Activated CD4-positive, alpha-beta T cell treated with anti-CD3 and anti-CD28 coated beads, Interleukin-2, amount 10 ng/mL, durations not matched to agents 7 days and 5 days (primary cell): ENCODE measurements around the gene GNLY. TPM values are rescaled to one million over a fixed set of nuclear protein-coding genes. Genes with fewer than 3 reads are reported as not detected.
"Not testable (repeated sequence)": the region's sequence is repeated elsewhere in the genome, so short reads cannot be mapped to it uniquely, and the experiment has no call there.

Experiments
- CTCF ChIA-PET: fragments of 350-600 bp; sonication (Branson Sonifier 250); formaldehyde crosslinking; loops from one replicate; lab custom pipeline; 2021; ENCODE audit warnings: antibody characterized with exemption; lab: Charles Lee
- POLR2A ChIA-PET: fragments of 350-600 bp; sonication (Branson Sonifier 250); formaldehyde crosslinking; loops from one replicate; lab custom pipeline; 2021; ENCODE audit warnings: antibody characterized with exemption; lab: Charles Lee
- DNase-seq: peaks from one replicate; pipeline ENCODE4 v3.0.0-alpha.2; 2020
- H3K27ac Mint-ChIP-seq: one replicate; pipeline ENCODE4 v1.8.0; 2021; ENCODE audit warnings: mild to moderate bottlenecking, moderate library complexity, mixed read lengths
- H3K27me3 Mint-ChIP-seq: one replicate; pipeline ENCODE4 v1.8.0; 2021; ENCODE audit warnings: mixed read lengths
- H3K36me3 Mint-ChIP-seq: one replicate; pipeline ENCODE4 v1.8.0; 2021; ENCODE audit warnings: low read depth, mixed read lengths
- H3K4me1 Mint-ChIP-seq: one replicate; pipeline ENCODE4 v1.8.0; 2021; ENCODE audit warnings: mixed read lengths
- H3K4me3 Mint-ChIP-seq: one replicate; pipeline ENCODE4 v1.8.0; 2021; ENCODE audit warnings: mild to moderate bottlenecking, moderate library complexity, mixed read lengths
- H3K9me3 Mint-ChIP-seq: one replicate; pipeline ENCODE4 v1.8.0; 2021; ENCODE audit warnings: mixed read lengths
- total RNA-seq, 2 experiments: library from RNA; stranded (reverse); gene quantifications; one replicate each; pipeline ENCODE4 v1.2.3, GENCODE V29; 2021

Gene GNLY
- total RNA-seq, 2 experiments from 2014 or later, result 72.9 to 75.5 TPM

DNA sequence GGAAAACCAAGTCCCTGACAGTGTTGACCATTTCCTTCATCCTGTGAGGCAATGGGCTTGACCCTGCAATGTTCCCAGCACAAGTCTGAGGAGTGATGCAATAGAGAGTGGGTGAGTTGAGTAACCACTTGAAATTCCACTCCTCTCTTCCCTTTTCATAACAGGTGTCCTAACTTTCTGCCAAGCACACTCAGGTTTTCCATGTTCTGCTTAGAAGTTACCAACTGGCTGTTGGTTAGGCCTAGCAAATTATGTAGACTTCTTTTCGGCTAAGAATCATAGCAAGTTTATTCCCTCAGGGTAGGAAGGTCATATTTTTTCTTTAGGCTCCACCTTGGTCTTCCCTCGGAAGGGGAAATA is 11.5 kb downstream of the GNLY start:
- POLR2A ChIA-PET, result no interaction called here
- Mint-ChIP-seq H3K27me3 (peaks cover 27% of the 10 kb centered on the region), H3K9me3 (no peaks in the 10 kb centered on the region), H3K27ac (peak overlapping the region; percentile 71), H3K4me3 (no peak overlapping the region), H3K36me3 (peaks cover 2% of the 10 kb centered on the region), H3K4me1 (peaks cover 58% of the 10 kb centered on the region)
- DNase-seq, result no peak
- CTCF ChIA-PET, result interaction anchor here (0.6 to 6.0 kb wide), 14 partner anchors 8 to 131 kb away, joined by 3 to 39 read pairs (median 4); partner anchors contain the start of gene C2orf68

DNA sequence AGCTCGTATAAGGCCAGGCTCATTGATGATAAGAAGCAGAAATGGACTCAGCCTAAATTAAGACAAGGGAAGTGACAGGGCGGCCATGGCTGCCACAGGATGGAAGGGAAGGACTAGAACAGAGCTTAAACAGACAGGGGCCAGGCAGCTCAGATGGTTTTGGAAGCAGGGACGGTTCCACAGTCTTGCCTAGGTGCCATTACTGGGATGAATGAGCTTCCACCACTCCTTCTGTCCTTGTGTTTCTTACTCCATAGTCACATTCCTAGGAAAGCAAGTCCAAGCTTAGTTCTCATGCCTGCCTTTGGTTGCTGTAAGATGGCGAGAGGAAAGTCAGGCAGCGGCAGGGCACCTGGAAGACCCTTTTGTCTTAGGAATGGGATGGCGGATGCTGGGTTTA is 11.9 kb downstream of the GNLY start:
- H3K27me3 Mint-ChIP-seq, result peaks cover 27% of the 10 kb centered on the region
- ChIA-PET CTCF (interaction anchor here (0.6 to 6.0 kb wide), 14 partner anchors 8 to 131 kb away, joined by 3 to 39 read pairs (median 4); partner anchors contain the start of gene C2orf68), POLR2A (no interaction called here)
- H3K9me3 Mint-ChIP-seq, result no peaks in the 10 kb centered on the region
- H3K36me3 Mint-ChIP-seq, result peaks cover 2% of the 10 kb centered on the region
- H3K27ac Mint-ChIP-seq, result peak overlapping the region; percentile 71
- peaks cover 58% of the 10 kb centered on the region for H3K4me1 Mint-ChIP-seq
- H3K4me3 Mint-ChIP-seq, result no peak overlapping the region
- no peak for DNase-seq

DNA sequence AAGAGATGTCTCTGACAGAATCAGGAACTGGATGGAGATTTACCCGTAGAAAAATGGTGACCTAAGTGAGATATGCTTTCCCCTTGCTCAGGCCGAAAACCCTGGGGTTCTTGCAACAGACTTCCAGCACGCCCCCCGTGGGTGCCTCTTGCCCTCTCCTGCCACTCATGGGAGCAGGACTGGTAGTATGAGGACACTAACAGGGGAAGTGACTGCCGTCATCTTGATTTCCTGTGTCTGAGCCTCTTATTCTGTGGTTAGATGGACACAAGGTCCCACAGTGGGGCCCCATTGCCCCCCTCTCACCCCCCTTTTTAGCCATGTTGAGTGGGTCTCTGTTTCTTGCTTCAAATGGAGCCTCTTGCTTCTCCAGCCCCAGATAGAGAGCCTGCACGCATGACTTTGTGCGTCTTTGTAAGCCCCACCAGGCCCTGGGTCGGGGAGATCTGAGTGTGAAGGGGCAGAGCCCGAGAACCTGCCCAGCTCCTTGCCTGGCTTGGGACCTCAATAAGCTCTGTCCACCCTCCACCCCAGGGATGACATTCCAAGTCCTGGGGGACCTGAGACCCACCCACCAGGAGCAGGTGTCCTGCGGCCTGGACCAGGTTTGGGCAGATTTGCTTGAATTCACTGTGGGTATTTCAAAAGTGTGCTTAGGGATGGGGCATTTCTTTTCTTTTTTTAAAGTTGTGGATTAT is 12.6 kb downstream of the GNLY start:
- peaks cover 56% of the 10 kb centered on the region for H3K4me1 Mint-ChIP-seq
- CTCF ChIA-PET, result interaction anchor here (1.1 to 6.0 kb wide), 17 partner anchors 9 to 221 kb away, joined by 3 to 39 read pairs (median 4); partner anchors contain the start of genes C2orf68 and GNLY
- peak overlapping the region; percentile 73 for H3K27ac Mint-ChIP-seq
- peaks cover 2% of the 10 kb centered on the region for H3K36me3 Mint-ChIP-seq
- H3K4me3 Mint-ChIP-seq, result no peak overlapping the region
- POLR2A ChIA-PET, result no interaction called here
- H3K9me3 Mint-ChIP-seq, result no peaks in the 10 kb centered on the region
- peaks cover 25% of the 10 kb centered on the region for H3K27me3 Mint-ChIP-seq
- DNase-seq, result no peak

DNA sequence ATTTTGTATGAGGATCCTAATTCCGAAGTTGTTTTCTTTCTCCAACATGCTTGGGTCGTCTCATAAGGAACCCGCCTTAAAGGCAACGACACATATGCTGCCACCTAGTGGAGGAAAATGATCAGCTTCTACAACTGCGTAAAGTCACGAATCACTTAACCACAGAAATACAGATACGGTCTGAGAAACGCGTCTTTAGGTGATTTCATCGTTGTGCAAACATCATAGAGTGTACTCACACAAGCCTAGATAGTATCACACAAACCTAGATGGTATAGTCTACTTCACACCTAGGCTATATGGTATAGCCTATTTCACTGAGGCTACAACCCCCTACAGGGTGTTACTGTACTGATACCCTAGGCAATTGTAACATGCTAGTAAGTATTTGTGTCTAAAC is 13.1 kb downstream of the GNLY start:
- H3K9me3 Mint-ChIP-seq, result no peaks in the 10 kb centered on the region
- POLR2A ChIA-PET, result no interaction called here
- H3K27ac Mint-ChIP-seq, result peak overlapping the region; percentile 73
- peaks cover 51% of the 10 kb centered on the region for H3K4me1 Mint-ChIP-seq
- no peak overlapping the region for H3K4me3 Mint-ChIP-seq
- peaks cover 21% of the 10 kb centered on the region for H3K27me3 Mint-ChIP-seq
- peaks cover 2% of the 10 kb centered on the region for H3K36me3 Mint-ChIP-seq
- CTCF ChIA-PET, result interaction anchor here (0.5 to 6.0 kb wide), 14 partner anchors 9 to 220 kb away, joined by 3 to 39 read pairs (median 4); partner anchors contain the start of gene GNLY
- peak; percentile 87 for DNase-seq

DNA sequence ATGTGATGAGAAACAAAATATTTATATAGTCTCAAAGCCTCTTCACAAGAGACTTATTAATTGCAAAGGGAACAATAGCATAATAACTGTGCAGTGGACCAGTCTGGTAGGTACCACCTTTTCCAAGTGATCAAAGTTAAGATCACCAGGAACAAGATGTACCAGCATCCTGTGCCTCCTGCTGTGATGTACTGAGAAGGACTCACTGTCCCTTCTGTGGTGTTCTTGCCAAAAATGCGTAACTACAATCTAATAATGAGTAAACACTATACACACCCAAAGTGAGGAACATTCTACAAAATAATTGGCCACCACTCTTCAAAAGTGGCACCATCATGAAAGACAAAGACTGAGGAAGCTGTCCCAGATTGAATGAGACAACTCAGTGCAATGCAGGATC is 14.5 kb downstream of the GNLY start:
- Mint-ChIP-seq H3K4me3 (no peak overlapping the region), H3K27ac (no peak overlapping the region), H3K27me3 (peaks cover 16% of the 10 kb centered on the region), H3K9me3 (no peaks in the 10 kb centered on the region), H3K36me3 (peaks cover 2% of the 10 kb centered on the region), H3K4me1 (peaks cover 39% of the 10 kb centered on the region)
- DNase-seq, result no peak
- CTCF ChIA-PET, result interaction anchor here (0.6 to 4.2 kb wide), 7 partner anchors 10 to 71 kb away, joined by 3 to 30 read pairs (median 7); partner anchors contain the start of gene GNLY
- POLR2A ChIA-PET, result no interaction called here

DNA sequence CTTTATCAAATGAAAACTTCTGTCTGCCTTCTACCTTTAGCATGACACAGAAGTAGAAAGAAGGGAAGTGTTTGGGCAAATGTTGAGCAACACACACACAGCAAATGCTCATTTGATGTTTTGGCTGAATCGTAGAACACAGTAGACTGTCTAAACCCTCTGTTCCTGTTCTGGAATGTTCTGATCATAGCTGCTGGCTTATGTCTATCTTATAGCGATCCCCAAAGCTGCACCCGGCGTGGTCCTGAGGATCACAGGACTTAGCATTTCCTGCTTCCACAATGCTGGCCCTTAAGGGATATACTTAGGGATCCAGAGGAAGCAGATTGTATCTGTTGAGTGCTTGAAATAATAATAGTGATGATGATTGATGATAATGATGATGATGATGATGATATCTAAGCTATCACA is 15.2 kb downstream of the GNLY start:
- Mint-ChIP-seq H3K4me3 (no peak overlapping the region), H3K27ac (no peak overlapping the region), H3K9me3 (no peaks in the 10 kb centered on the region), H3K4me1 (peaks cover 44% of the 10 kb centered on the region), H3K27me3 (peaks cover 13% of the 10 kb centered on the region), H3K36me3 (no peaks in the 10 kb centered on the region)
- ChIA-PET CTCF (interaction anchor here (0.6 to 4.2 kb wide), 6 partner anchors 9 to 72 kb away, joined by 3 to 16 read pairs (median 6); partner anchors contain the start of gene GNLY), POLR2A (no interaction called here)
- DNase-seq, result no peak

DNA sequence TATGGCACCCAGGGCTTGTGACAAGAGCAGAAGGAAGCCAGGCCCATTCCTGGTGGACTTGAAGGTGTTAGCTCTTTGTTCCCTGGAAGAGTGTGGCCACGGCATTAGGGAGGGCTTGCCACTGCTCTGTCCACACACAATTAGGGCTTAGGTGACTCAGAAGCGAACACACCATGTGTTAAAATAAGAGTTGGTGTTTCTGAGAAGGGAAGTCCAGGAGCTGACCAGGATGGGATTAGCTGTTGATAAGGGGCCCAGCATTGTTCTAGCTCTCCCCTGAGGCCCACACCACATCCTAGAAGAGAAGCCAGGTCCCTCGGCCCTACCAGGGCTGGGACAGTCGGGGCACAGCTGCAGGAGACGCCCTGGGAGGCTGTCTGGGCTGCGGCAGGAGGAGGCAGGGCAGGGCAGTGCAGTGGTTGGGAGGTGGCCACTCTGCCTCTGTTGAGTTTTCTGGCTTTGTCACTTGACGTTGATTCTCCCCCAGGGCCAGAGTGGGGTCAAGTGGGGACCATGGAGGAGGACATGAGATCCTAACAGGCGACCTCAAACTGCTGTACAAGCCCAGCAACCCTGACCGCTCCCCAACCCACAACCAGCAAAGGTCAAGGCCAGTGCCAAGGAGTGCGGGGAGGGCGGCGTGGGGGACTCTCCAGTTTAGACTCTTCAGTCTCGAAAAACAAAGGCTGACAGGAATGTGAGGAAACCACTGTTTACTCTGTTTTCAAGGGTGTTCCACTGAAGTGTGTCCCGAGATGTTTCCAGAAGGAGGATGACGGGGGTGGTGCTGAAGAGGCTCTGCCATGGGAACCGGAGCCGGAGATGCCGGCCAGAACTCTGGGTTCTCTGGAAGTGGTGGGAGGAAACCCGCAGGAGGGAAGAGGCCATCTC is 16.8 kb downstream of the GNLY start:
- H3K9me3 Mint-ChIP-seq, result no peaks in the 10 kb centered on the region
- ChIA-PET CTCF (interaction anchor here (0.6 to 4.2 kb wide), 9 partner anchors 7 to 227 kb away, joined by 3 to 16 read pairs (median 4); no protein-coding TSS in a partner anchor), POLR2A (no interaction called here)
- no peak overlapping the region for H3K4me3 Mint-ChIP-seq
- H3K36me3 Mint-ChIP-seq, result no peaks in the 10 kb centered on the region
- H3K27ac Mint-ChIP-seq, result peak overlapping the region; percentile 11
- no peak for DNase-seq
- peaks cover 44% of the 10 kb centered on the region for H3K4me1 Mint-ChIP-seq
- peaks cover 10% of the 10 kb centered on the region for H3K27me3 Mint-ChIP-seq

DNA sequence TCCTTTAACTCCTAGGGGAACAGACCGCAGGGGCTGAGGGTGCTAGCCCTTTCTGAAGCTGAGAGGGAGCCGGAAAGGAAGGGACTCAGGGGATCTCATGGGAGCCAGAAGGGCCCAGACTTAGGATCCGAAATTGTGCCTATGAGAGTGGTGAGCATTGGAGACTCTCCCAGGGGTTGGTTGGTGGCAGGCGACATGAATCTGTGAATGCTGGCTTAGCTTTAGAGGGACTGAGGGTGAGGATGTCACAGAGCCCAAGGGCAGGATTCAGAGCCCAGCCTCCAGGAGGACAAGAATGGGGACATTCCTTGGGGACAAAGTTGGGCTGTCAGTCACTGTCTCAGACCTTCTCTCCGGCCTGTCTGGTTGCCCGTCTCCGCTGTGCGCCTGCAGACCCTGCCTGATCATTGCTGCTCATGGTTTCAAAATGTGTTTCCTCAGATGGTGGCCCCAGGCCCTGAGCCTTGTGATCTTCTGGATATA is 17.5 kb downstream of the GNLY start:
- H3K4me1 Mint-ChIP-seq, result peaks cover 42% of the 10 kb centered on the region
- H3K4me3 Mint-ChIP-seq, result no peak overlapping the region
- ChIA-PET POLR2A (no interaction called here), CTCF (interaction anchor here (0.6 to 2.7 kb wide), 5 partner anchors 14 to 367 kb away, joined by 3 to 9 read pairs (median 3); no protein-coding TSS in a partner anchor)
- DNase-seq, result no peak
- H3K27me3 Mint-ChIP-seq, result peaks cover 10% of the 10 kb centered on the region
- H3K9me3 Mint-ChIP-seq, result no peaks in the 10 kb centered on the region
- no peak overlapping the region for H3K27ac Mint-ChIP-seq
- H3K36me3 Mint-ChIP-seq, result no peaks in the 10 kb centered on the region

DNA sequence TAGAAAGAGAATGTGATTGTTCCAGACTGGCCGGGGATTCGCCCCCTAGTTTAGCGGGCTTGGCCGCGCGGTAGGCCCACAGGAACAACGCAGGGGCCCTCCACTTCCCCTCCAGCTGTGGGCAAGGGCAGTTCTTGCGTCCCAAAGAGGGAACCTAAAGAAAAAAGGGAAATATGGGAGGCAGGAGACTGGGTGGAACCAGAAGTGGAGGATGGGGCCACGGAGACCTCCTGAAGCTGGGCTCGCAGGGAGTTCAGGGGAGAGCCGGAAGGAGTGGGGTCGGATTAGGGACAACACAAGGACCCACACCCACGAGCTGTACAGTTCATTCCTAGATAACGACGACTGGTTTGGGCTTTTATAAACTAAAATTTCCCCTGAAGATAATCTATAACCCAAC is 18.2 kb downstream of the GNLY start:
- Mint-ChIP-seq H3K4me1 (peaks cover 35% of the 10 kb centered on the region), H3K9me3 (no peaks in the 10 kb centered on the region), H3K36me3 (no peaks in the 10 kb centered on the region), H3K4me3 (no peak overlapping the region), H3K27me3 (peaks cover 10% of the 10 kb centered on the region), H3K27ac (no peak overlapping the region)
- ChIA-PET POLR2A (no interaction called here), CTCF (interaction anchor here (0.9 to 2.7 kb wide), 5 partner anchors 15 to 367 kb away, joined by 3 to 9 read pairs (median 4); no protein-coding TSS in a partner anchor)
- DNase-seq, result no peak

DNA sequence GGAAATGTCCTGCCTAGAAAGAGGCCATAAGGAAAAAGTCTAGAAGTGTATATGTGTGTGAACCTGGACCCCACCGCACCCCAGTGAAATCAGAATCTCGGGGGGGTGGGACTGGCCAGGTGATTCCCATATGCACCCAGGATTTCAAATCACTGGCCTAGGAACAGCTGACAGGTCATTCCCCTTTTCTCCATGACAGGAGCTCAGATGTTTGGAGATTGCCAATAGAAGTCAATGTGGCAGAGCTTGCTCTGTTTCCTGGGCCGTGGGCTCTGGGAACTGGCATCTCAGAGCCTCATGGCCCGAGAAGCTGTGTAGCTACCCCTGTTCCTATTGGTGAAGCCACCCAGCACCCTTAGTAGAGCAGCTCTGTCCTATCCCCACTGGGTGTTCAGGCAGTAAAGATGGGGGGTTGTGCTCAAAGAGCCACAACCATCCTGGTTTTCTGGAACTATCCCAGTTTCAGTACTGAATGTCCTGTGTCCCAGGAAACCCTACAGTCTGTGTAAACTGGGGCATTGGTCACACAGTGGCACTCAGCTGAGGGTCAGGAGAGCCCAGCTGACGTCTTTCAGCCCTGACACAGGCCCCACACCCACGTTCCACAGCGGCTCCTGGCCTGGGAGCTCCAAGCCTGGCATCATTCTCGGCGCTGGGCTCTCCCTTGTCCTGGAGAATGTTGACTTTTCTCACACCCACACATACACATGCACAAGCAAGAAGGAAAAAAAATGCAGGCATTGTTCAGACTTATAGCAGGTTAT is 18.9 kb downstream of the GNLY start:
- Mint-ChIP-seq H3K27me3 (peaks cover 11% of the 10 kb centered on the region), H3K9me3 (no peaks in the 10 kb centered on the region), H3K27ac (no peak overlapping the region), H3K4me3 (no peak overlapping the region), H3K4me1 (peaks cover 34% of the 10 kb centered on the region), H3K36me3 (no peaks in the 10 kb centered on the region)
- ChIA-PET POLR2A (no interaction called here), CTCF (interaction anchor here (0.9 to 2.7 kb wide), 7 partner anchors 10 to 366 kb away, joined by 3 to 9 read pairs (median 4); no protein-coding TSS in a partner anchor)
- DNase-seq, result no peak

DNA sequence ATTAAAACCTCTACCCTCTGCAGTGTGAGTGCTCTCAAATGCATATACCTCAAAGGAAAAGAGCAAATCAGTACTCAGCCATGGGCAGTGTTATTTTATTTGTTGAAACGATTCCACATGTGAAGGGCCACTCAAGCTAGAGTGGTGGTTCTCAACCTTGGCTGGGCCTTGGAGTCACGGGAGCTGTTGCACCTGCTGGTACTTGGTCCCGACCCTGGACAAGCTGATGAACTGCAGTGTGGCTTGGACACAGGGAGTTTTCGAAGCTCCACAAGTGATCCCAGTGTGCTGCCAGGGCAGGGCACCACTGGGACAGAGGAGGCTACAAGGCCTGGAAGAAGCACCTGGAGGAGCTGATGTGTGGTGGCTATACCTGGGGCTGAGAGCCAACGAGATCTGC is 19.7 kb downstream of the GNLY start:
- Mint-ChIP-seq H3K9me3 (no peaks in the 10 kb centered on the region), H3K4me1 (peaks cover 34% of the 10 kb centered on the region), H3K27ac (no peak overlapping the region), H3K27me3 (peaks cover 8% of the 10 kb centered on the region), H3K36me3 (no peaks in the 10 kb centered on the region), H3K4me3 (no peak overlapping the region)
- ChIA-PET CTCF (interaction anchor here (0.7 to 1.8 kb wide), 4 partner anchors 9 to 18 kb away, joined by 3 to 5 read pairs (median 4); no protein-coding TSS in a partner anchor), POLR2A (no interaction called here)
- no peak for DNase-seq

DNA sequence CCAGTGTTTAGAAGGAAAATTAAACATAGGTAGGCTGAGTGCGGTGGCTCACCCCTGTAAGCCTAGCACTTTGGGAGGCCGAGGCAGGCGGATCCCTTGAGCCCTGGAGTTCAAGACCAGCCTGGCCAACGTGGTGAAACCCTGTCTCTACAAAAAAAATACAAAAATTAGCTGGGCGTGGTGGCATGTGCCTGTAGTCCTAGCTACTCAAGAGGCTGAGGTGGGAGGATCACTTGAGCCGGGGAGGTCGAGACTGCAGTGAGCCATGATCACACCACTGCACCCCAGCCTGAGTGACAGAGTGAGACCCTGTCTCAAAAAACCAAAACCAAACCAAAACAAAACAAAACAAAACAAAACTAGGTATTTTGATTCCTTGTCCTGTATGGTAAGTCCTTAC is 20.3 kb downstream of the GNLY start:
- H3K4me3 Mint-ChIP-seq, H3K36me3 Mint-ChIP-seq, H3K27me3 Mint-ChIP-seq, POLR2A ChIA-PET, DNase-seq, H3K9me3 Mint-ChIP-seq: not testable (repeated sequence)
- H3K4me1 Mint-ChIP-seq, result peaks cover 32% of the 10 kb centered on the region
- CTCF ChIA-PET, result interaction anchor here (0.7 to 1.8 kb wide), 5 partner anchors 8 to 18 kb away, joined by 3 to 5 read pairs (median 4); no protein-coding TSS in a partner anchor
- peak overlapping the region; percentile 71 for H3K27ac Mint-ChIP-seq
